DMS79 (cell line): ENCODE measurements around the gene PLD6.
"Not testable (repeated sequence)": the region's sequence is repeated elsewhere in the genome, so short reads cannot be mapped to it uniquely, and the experiment has no call there.

ENCODE experiments used
- DNase-seq: peaks from one replicate; lab custom pipeline; 2025; lab: John Stamatoyannopoulos, UW

Gene PLD6

DNA sequence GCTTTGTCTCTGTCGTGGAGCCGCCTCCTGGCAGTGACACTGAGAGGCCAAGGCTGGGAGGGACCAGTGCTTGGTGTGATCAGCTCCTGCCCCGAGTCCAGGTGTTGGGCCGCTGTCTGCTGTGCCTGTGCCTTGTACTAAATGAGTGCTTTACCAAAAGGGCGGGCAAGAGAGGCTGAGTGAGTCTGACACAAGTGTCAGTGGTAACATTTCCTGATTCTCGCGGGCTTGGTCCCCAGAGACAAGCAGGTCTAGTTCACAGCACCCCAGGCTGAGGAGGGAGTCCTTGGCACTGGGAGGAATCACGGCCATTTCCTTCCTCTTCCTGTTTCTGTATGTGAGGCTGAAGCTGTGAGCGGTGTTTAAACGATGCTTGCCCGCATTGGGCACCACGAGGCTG lies 30.2 kb downstream of the PLD6 start:
- no peak for DNase-seq

DNA sequence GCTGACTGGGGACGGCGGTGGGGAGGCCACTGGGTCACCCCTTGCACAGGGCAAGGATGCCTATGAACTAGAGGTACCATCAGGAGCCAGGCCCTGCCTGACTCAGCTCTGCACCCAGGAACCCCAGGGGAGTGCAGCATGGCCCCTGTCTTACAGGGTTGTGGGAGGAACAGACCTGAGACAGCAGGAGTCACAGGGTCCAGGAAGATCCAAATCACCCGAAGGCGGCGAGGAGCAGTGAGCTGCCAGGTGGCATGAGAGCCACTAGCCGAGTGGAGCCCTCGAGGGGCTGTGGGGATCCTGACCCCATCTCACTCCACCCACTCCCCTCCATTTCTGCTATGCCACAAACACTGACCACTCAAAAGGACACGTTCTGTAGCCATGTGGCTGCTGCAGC lies 30.8 kb downstream of the PLD6 start:
- DNase-seq: no peak

DNA sequence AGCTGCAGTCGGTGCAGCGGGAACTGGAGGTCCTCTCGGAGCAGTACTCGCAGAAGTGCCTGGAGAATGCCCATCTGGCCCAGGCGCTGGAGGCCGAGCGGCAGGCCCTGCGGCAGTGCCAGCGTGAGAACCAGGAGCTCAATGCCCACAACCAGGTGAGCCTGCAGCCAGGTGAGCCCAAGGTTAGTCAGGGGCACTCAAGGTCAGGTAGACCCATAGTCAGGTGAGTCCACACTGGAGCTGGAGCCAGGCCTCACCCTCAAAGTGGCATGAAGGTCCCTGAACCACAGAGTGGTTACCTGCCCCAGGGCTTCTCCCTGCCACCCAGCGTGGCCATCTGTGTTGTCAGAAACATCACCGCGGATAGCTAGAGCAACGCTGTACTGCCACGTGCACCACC lies 32.2 kb downstream of the PLD6 start:
- DNase-seq: no peak

DNA sequence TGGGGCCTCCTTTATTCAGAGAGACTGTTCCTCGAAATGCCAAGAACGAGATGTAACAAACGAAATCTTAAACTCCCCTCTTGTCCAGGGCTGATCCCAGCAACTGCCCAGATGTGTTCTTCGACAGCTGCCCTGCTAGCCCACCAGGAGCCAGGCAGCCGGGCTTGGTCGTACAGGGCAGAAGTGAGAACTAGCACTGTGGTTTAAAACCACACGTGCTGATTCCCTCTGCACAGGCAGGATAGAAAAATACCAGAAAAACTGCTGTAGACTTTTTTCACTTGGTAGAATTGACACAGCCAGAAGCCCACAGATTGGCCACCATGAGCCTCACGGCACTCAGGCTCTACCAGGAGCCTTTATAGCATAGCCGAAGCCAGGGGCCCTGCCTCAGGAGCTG lies 33.1 kb downstream of the PLD6 start:
- DNase-seq: no peak

DNA sequence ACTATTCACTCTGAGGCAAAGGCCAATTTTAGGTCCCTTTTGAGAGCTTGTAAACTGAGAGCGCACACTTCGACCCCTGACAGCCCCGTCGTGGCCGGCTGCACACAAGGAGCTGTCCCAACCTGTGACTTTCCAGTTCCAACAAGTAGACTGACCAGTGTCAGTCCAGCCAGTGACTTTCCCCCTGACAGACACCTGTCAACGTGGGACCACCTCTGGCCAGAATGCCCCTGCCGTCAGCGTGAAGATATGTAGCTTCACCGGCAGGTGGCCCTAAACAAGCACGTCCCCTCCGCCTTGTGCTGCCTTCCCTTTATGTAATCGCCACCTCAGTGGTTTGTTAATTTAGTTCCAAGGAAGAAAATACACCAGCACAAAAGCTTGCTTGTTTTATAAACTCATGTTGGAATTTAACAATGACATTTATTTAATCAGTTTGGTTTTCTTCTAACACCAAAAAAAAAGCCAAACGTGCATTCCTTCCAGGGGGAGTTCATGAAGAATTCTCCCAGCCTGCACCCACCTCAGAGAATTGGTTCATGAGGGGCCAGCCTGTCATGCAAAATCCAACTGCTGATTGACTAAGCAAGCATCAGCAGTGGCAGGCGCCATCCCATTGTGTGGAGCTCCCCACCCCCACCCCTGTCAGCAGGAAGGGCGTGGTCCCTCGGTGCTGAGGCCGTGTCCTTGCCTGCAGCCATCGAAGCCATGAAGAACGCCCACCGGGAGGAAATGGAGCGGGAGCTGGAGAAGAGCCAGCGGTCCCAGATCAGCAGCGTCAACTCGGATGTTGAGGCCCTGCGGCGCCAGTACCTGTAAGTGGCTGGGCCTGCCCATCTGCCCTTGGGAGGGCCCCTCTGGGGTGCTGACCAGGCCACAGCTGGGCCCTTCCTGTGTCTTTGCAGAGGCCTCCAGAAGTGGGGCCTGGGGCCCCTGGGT lies 33.9 kb downstream of the PLD6 start:
- no peak for DNase-seq

DNA sequence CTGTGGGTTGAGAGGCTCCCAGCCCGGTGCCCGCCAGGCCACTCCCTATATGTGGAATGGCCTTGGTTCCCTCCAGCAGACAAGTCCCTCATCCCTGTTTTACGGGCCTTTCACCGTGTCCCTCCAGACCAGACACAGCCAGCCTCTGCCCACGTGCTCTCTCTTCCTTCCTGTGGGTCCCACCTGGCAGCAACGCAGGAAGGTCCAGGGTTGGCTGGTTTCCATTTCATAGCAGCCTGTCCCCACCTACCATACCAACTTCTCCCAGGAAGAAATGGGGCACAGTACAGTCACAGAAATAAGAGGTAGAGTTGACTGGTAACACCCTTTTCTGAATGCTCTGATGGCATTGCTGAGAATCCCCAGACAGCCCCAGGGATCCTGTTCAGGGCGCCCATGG lies 34.9 kb downstream of the PLD6 start:
- no peak for DNase-seq

DNA sequence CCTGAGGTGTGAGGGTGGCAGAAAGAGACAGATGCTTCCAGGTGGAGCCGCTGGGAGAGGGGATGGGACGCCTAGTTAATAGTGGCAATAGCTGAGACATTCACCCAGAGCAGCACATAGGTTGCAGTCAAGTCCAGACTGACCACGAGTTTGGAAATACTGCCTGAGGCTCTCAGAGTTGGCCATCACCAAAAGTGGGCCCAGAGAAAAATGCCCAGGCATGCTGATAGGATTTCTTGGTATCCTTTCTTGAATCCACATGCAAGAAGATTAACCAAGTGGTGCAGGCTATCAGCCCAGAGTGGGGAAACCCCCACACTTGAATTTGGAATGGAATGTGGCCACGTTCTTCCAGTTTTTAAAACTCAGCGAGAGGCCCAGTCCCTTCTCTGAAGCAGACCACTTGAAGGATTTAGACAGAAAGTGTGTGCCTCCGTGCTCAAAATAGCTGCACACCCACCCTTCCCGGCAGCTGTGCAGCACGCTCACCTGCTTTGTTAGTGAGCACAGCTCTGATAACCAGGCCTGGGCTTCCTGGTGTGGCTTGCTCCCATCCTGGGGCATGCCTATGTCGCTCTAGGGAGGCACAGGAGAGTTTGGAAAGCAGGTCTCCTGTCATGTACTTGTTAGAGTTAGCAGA lies 35.7 kb downstream of the PLD6 start:
- DNase-seq: no peak

DNA sequence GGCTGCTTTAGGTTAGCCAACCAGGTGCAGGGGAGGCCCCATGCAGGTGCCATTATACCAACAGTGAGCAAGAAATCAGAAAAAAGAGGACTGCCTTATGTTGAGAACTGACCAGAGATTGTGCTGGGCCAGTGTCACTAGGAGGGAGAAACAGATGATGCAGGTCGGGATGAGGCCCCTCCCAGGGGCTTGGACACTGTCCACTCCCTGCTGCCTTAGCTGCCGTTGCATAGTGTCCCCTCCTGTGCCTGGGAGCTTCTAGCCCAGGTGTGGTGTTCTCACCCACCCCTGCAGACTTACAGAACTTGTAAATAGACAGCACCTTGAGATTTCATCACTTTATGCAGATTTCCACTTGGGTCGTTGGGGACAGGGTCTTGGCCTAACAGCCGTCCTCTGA lies 36.7 kb downstream of the PLD6 start:
- DNase-seq: no peak

DNA sequence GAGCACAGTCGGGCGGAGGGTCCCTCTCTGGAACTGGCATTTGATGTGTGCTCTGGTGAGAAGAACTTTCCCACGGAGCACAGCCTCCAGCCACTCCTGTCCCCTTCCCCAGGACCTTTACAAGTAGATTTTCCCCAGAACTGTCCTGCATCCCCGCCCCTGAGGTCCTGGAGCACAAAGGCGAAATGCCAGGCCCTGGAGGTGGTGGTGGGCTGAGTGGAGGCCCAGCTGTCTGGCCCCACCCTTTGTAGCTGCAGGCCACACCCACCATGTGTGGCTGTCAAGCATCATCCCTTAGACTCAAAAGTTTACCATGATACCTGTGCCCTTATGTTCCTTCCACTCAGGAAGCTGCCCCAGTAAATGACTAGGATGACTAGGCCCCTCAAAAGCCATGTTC lies 37.7 kb downstream of the PLD6 start:
- DNase-seq: no peak

DNA sequence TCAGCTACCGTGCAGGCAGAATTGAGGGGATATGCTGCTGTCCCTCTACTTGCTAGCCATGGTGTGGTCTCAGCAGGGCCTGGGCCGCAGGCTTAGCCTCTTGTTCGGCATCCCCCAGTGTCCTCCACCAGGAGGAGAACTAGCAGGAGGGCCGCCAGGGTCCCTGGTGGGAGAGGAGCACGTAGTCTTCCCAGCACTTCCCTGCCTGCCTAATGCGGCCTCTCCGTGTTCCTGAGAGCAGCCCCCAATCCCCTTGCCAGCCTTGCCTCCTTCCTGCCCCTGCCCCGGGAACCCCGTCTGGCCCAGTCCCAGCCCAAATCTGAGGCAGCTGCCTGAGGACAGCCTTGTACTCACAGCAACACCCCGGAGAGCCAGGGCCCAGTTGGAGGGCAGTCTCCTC lies 38.1 kb downstream of the PLD6 start:
- no peak for DNase-seq

DNA sequence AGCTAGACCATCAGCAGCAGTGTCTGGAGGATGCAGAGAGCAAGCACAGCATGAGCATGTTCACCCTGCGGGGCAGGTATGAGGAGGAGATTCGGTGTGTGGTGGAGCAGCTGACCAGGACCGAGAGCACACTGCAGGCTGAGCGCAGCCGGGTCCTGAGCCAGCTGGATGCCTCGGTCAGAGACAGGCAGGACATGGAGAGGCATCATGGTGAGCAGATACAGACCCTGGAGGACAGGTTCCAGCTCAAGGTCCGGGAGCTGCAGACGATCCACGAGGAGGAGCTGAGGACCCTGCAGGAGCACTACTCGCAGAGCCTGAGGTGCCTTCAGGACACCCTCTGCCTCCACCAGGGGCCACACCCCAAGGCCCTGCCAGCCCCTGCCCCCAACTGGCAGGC lies 38.8 kb downstream of the PLD6 start:
- DNase-seq: no peak

DNA sequence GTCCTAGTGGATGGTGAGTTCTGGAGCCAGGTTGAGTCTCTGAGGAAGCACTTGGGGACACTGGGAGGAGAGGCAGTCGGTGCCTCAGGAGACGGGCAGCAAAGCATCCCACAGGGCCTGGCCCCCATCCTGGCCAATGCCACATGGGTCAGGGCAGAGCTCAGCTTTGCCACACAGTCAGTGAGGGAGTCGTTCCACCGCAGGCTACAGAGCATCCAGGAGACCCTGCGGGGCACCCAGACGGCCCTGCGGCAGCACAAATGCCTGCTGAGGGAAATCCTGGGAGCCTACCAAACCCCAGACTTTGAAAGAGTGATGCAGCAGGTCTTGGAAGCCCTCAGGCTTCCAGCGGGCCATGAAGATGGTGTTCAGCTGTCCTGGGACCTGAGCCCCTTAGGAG lies 39.7 kb downstream of the PLD6 start:
- no peak for DNase-seq

DNA sequence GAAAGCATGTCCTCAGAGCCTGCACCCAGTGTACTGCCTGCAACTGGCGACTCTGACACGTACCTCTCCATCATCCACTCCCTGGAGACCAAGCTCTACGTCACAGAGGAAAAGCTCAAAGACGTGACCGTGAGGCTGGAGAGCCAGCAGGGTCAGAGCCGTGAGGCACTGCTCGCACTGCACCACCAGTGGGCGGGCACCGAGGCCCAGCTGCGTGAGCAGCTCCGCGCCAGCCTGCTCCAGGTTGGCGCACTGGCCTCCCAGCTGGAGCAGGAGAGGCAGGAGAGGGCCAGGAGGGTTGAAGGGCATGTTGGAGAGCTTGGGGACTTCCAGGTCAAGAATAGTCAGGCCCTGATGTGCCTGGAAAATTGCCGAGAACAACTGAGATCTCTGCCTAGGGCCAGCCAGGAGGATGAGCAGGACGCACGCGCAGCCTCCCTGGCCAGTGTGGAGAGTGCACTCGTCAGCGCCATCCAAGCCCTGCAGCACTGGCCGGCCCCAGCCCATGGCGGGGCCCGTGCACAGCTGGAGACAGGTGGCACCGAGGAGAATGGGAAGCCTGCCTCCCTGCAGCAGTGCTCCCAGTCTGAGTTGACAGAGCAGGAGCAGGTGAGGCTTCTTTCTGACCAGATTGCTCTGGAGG lies 40.3 kb downstream of the PLD6 start:
- no peak for DNase-seq

DNA sequence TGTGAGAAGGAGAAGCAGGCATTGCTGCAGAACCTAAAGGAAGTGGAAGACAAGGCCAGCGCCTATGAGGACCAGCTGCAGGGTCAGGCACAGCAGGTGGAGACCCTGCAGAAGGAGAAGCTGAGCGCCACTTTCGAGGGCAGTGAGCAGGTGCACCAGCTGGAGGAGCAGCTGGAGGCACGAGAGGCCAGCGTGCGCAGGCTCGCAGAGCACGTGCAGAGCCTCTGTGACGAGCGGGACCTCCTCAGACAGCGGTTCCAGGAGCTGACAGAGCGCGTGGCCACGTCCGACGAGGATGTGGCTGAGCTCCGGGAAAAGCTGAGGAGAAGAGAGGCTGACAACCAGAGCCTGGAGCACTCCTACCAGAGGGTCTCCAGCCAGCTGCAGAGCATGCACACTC lies 41.5 kb downstream of the PLD6 start:
- DNase-seq: no peak

DNA sequence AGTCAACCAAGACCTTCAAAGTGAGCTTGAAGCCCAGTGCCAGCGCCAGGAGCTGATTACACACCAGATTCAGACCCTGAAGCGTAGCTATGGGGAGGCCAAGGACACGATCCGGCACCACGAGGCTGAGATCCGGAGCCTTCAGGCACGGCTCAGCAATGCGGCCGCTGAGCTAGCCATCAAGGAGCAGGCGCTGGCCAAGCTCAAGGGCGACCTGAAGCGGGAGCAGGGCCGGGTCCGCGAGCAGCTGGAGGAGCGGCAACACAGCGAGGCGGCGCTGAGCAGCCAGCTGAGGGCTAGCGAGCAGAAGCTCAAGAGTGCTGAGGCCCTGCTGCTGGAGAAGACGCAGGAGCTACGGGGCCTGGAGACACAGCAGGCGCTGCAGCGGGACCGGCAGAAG lies 42.0 kb downstream of the PLD6 start:
- DNase-seq: no peak

DNA sequence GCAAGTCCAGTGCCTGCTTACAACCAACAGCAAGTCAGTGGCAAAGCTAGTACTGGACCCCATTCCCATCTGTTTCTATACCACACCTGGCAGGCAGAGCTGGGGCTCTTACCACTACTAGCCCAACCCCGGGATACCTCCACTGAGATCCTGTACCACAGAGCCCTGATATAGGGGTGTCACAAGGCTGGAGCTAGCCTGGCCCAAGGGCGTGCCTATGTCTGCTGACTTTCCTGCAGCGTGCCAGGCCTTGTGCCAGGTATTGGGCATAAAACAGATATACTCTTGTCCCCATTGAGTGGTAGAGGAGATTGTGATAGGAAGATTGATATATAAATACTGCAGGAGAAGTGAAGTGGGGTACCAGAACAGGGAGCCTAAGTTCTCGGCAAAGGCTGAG lies 44.4 kb downstream of the PLD6 start:
- no peak for DNase-seq

DNA sequence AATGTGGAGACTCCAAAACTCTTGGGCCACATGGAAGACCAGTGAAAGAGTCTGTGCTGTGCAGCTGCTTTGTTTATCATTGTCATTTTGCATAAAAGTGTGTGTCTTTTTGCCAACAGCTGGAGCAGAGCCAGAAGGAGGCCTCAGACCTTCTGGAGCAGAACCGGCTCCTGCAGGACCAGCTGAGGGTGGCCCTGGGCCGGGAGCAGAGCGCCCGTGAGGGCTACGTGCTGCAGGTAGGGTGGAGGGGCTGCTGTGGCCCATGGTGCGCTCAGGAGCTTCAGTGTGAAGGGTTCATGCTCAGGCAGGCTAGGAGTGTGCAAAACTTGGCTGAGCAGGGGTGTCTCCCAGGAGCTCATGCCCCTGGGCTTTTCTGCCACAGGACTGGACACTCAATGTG lies 45.0 kb downstream of the PLD6 start:
- no peak for DNase-seq

DNA sequence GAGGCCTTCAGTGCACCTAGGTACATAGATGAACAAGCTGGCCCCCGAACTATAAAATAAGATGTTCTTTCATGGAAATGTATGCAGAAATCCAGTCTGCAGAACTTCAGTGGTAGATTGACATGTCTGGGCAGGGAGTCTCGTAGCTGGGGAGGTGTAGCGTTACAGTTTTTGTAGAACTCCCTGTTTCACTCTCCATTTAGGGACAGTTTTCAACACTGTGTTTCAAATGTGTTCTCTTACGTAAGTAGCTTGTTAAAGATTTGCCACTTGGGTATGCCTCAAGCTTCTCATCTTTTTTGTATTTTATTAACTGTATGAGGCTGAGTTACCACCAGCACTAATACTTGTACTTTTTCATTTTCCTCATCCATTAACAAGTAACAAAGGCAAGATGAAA lies 46.6 kb downstream of the PLD6 start:
- no peak for DNase-seq

DNA sequence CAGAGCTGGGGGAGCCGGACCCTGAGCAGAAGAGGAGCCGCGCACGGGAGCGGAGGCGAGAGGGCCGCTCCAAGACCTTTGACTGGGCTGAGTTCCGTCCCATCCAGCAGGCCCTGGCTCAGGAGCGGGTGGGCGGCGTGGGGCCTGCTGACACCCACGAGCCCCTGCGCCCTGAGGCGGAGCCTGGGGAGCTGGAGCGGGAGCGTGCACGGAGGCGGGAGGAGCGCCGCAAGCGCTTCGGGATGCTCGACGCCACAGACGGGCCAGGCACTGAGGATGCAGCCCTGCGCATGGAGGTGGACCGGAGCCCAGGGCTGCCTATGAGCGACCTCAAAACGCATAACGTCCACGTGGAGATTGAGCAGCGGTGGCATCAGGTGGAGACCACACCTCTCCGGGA lies 47.6 kb downstream of the PLD6 start:
- DNase-seq: not testable (repeated sequence)

DNA sequence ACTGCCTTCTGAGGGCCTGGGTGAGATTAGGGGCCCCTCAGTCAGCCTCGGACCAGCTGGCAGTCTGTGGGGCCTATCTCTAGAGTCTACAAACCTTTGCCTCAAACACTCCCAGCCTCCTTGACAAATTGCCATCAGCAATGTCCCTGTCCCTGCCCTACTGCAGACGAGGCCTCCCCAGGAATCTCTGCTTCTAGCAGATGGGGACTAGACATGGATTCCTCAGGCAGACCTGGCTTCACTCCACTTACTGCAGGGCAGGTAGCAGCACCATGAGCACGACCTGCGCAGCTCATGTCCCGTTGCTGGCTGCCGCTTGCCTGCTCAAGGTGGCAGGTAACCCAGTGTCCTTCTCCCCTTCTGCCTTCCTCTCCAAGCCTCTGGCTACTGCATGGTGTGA lies 49.1 kb downstream of the PLD6 start:
- DNase-seq: no peak

DNA sequence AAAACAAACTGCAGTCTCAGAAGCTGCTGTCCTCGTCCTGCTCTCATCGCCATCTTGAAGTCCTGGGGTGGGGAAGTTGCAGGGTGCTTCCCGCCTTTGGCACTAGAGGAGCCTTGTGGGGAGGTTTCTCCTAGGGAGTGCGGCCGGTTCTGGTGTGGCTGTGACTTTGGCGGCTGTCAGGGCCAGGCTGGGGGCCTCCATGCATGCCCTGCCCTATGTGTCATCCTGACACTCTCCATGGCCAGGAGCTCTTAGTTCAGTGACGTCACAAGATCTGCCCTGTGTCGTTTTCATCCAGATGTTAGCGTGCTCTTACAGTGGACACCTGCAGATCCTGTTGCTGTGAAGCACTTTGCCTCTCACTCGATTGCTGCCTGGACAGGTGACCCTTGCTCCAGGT lies 49.6 kb downstream of the PLD6 start:
- DNase-seq: no peak

DNA sequence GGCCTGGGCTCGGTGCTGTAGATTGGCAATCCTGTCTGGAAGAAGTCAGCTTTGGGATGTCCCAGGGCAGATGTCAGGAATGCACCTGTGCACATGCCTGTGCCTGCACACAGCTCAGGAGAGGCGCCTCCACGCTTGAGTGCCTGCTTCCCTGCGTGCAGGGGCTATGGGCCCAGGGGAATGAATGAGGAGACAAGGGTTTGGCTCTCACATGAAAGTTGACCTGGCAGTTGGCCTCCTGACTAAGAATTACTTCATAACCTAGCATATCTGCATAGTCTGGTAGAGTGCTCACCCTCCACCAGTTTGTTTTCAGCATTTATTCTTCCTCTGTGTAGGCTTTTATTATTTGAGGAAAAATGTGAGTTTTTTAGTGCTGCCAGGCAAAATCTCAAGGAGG lies 50.0 kb downstream of the PLD6 start:
- peak; percentile 7 for DNase-seq

DNA sequence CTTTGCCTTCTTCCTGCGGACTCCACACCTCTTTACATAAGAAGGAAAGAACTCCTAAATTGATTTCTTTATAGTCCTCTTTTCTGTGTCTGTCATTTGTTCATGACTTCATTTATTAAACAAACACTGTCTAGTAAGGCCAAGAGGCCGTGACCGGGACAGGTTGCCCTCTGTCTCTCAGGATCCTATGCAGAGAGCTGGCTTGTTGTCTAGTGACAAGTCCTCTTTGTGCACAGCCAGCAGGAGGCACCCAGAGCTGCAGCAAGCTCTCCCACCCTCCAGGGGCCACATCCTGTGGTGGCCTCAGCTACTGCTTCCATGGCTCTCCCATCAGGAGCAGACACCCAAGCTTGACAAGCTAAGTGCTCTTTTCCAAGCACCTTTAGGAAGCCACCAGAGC lies 50.6 kb downstream of the PLD6 start:
- no peak for DNase-seq
